K562 (cell line): Measurements from ENCODE around the gene VENTX.

ENCODE experiments used
- ELF1 ChIP-seq: fragments of 200-800 bp; sonication (Bioruptor generic); IDR thresholded peaks from 2 replicates; pipeline ENCODE4 v1.6.1; 2016; ENCODE audit warnings: missing genetic modification characterization, missing compliant biosample characterization
- KAT2B ChIP-seq: IDR thresholded peaks from one replicate; pipeline ENCODE4 v1.6.1; 2012; ENCODE audit warnings: low read depth, mild to moderate bottlenecking, control low read depth, inconsistent platforms, low read length, moderate library complexity
- NONO ChIP-seq, 2 experiments: fragments of 200-400 bp in 1 of 2; fragments of 450-650 bp in 1 of 2; formaldehyde crosslinking in 1 of 2; IDR thresholded peaks; 2 replicates each; pipeline ENCODE4 v1.6.1; 2017; ENCODE audit warnings: low read depth in 2 of 2, mild to moderate bottlenecking in 2 of 2, moderate library complexity in 2 of 2, low read length in 1 of 2
- NR2C2 ChIP-seq, 2 experiments: fragments of 200-800 bp in 1 of 2; sonication (Bioruptor generic) in 1 of 2; sonication (generic) in 1 of 2; formaldehyde crosslinking in 1 of 2; IDR thresholded peaks; 2 replicates each; pipeline versions ENCODE4 v1.6.1 to v1.8.0; 2016 to 2022; ENCODE audit warnings: mild to moderate bottlenecking in 1 of 2, missing compliant biosample characterization in 1 of 2, missing genetic modification characterization in 1 of 2, missing genetic modification reagents in 1 of 2
- PHF8 ChIP-seq: fragments of 200-600 bp; sonication (generic); IDR thresholded peaks from 2 replicates; pipeline ENCODE4 v1.6.1; 2012; ENCODE audit warnings: mixed run types, mild to moderate bottlenecking, inconsistent platforms, low read length, moderate library complexity, borderline replicate concordance
- POLR2B ChIP-seq: fragments of 450-650 bp; IDR thresholded peaks from 2 replicates; pipeline ENCODE4 v1.6.1; 2018; ENCODE audit warnings: low read depth; ENCODE audit not compliant: partially characterized antibody
- RFX1 ChIP-seq: fragments of 450-650 bp; IDR thresholded peaks from 2 replicates; pipeline ENCODE4 v1.6.1; 2016; ENCODE audit warnings: mild to moderate bottlenecking, moderate library complexity
- SIN3A ChIP-seq, 2 experiments: fragments of 150-350 bp in 1 of 2; IDR thresholded peaks; 2 replicates each; pipeline ENCODE4 v1.6.1; 2011 to 2016; ENCODE audit warnings: borderline replicate concordance in 2 of 2, low read depth in 2 of 2, low read length in 2 of 2, mild to moderate bottlenecking in 2 of 2, moderate library complexity in 2 of 2; ENCODE audit not compliant: control insufficient read depth in 1 of 2
- ZBED1 ChIP-seq: IDR thresholded peaks from 2 replicates; pipeline ENCODE4 v1.6.1; 2014
- TF ChIP-seq, protein P1 (sequence below), 2 experiments: fragments of 200-800 bp in 1 of 2; sonication (Bioruptor generic) in 1 of 2; sonication (generic) in 1 of 2; formaldehyde crosslinking in 1 of 2; IDR thresholded peaks in 1 of 2; conservative IDR thresholded peaks in 1 of 2; 2 replicates each; pipeline versions ENCODE4 v1.5.0 to v1.6.1; 2016 to 2020; ENCODE audit warnings: missing compliant biosample characterization in 1 of 2, missing genetic modification characterization in 1 of 2, missing genetic modification reagents in 1 of 2

DNA sequence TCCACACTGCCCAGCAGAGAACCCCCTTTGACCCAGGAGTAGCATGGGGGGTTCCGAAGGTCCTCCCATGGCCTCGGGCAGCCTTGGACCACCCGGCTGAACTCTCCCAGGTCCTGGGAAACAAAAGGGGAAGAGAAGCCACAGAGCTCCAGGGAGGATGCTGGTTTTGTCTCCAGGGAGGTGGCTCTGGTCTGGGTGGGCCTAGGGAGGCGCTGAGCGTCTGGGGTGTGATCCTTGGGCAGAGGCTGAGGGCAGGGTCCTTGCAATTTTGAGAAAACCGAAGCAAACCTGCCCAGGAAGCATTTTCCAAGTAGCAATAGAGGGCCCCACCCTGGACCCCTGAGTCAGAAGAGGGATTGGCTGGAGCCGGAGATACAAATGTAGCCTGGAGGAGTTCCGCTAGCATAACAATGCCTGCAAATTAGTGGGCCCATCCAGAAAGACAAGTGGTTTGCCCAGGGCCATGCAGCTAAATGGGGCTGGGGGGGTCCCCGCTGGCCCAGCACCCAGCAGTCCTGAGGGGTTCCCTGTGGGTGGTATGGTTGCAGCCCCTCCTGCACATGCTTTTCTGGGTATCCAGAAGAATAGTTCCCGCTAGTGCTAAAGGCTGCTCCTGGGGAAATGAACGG, 5.6 kb upstream of the VENTX start:
- TF ChIP-seq RFX1 = no peak
- TF ChIP-seq, protein P1, sequence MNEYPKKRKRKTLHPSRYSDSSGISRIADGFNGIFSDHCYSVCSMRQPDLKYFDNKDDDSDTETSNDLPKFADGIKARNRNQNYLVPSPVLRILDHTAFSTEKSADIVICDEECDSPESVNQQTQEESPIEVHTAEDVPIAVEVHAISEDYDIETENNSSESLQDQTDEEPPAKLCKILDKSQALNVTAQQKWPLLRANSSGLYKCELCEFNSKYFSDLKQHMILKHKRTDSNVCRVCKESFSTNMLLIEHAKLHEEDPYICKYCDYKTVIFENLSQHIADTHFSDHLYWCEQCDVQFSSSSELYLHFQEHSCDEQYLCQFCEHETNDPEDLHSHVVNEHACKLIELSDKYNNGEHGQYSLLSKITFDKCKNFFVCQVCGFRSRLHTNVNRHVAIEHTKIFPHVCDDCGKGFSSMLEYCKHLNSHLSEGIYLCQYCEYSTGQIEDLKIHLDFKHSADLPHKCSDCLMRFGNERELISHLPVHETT (CRISPR knock-in tag; conservative IDR thresholded peaks at IDR 0.05 in 1 of 2, IDR thresholded peaks at IDR 0.05 in 1 of 2) = no peak
- no peak for TF ChIP-seq ZBED1
- TF ChIP-seq KAT2B = no peak
- no peak for TF ChIP-seq SIN3A (IDR thresholded peaks at IDR 0.05; ENCODE audit: borderline replicate concordance in 2 of 2, control insufficient read depth in 1 of 2, low read depth in 2 of 2, low read length in 2 of 2)
- TF ChIP-seq PHF8 = no peak
- no peak for TF ChIP-seq NONO (IDR thresholded peaks at IDR 0.05; ENCODE audit: low read depth in 2 of 2, low read length in 1 of 2)
- no peak for TF ChIP-seq NR2C2 (CRISPR knock-in tag; IDR thresholded peaks at IDR 0.05)
- no peak for TF ChIP-seq NR2C2 (tag; IDR thresholded peaks at IDR 0.05)
- no peak for TF ChIP-seq POLR2B
- no peak for TF ChIP-seq ELF1
